ENCODE data around the gene C3orf18. TPM values are rescaled to one million over a fixed set of nuclear protein-coding genes. Genes with fewer than 3 reads are reported as not detected.
A peak's percentile ranks its signal among the peaks of the same experiment; 100 is the strongest.

Gene C3orf18
- total and polyA plus RNA-seq, 10 of the 15 experiments (the other 5 are each of a cell fraction or from before 2014, with no cell fraction given) = 0.06 to 3.2 (median 0.66) TPM

- no TSS peak for BruUV-seq (replicated peaks)
- Histone ChIP-seq H3K4me1 (ENCODE audit: control insufficient read depth, insufficient read depth, low read length) (peaks cover 13% of the 10 kb centered on the region), H3K4me2 (ENCODE audit: control insufficient read depth, insufficient read depth) (peak within 1 kb of the TSS; percentile 96), H3K27me3 (replicated peaks in 1 of 2; ENCODE audit: control insufficient read depth in 2 of 2, insufficient read depth in 2 of 2, low read length in 1 of 2) (no peaks in the 10 kb centered on the region), H3K9me3 (replicated peaks; ENCODE audit: control insufficient read depth, insufficient read depth, low read length) (no peaks in the 10 kb centered on the region), H2AFZ (ENCODE audit: control insufficient read depth, low read depth, low read length) (peak within 1 kb of the TSS; percentile 98), H3K79me2 (ENCODE audit: control insufficient read depth, insufficient read depth, low read length) (peaks cover 5% of the 10 kb centered on the region), H3K4me3 (peak within 1 kb of the TSS; percentile 81), H3K9ac (ENCODE audit: control insufficient read depth, insufficient read depth, low read length) (peak within 1 kb of the TSS; percentile 86), H3K36me3 (ENCODE audit: control insufficient read depth in 2 of 2, insufficient read depth in 2 of 2, low read length in 1 of 2) (no peaks in the 10 kb centered on the region; a peak in 2 of 4 replicates), H4K20me1 (ENCODE audit: control insufficient read depth, insufficient read depth) (no peaks in the 10 kb centered on the region), H3K27ac (ENCODE audit: control insufficient read depth, insufficient read depth) (peak within 1 kb of the TSS; percentile 91)
- FAIRE-seq (peak; percentile 86), DNase-seq (ENCODE audit: low read depth, low spot score) (peak; percentile 76), ATAC-seq (peak; percentile 84)
- ChIA-PET RAD21 (ENCODE audit: unreplicated experiment) (interaction anchor here (1.0 to 7.1 kb wide), 9 partner anchors 17 to 803 kb away, joined by 3 to 244 read pairs (median 4); partner anchors contain the start of genes CISH and MAPKAPK3), POLR2A (interaction anchor here (0.5 to 3.1 kb wide), 17 partner anchors 18 to 931 kb away, joined by 3 to 23 read pairs (median 6); partner anchors contain the start of genes CISH, CYB561D2, DCAF1 and MANF), SMC1A (ENCODE audit: uncharacterized antibody, unreplicated experiment) (interaction anchor here (1.5 to 6.5 kb wide), 6 partner anchors 21 to 50 kb away, joined by 5 to 137 read pairs (median 14); partner anchors contain the start of genes CISH and MAPKAPK3), CTCF (interaction anchor here (0.6 to 11.6 kb wide), 12 partner anchors 21 to 1711 kb away, joined by 3 to 410 read pairs (median 4); partner anchors contain the start of genes CISH and MAPKAPK3)
- in situ Hi-C loops (cut with MboI) (no loop called here), intact Hi-C loops (cut with micrococcal nuclease; ENCODE audit: unreplicated experiment) (loop anchor here (5.0 kb wide), 1 partner anchor 818 kb away; the partner anchor contains the start of gene MANF)
- under 1% methylated on average over 55 of the region's 55 CpGs for WGBS (ENCODE audit: insufficient coverage, insufficient replicate concordance, low lambda C conversion rate, missing lambda C conversion rate)
- TF ChIP-seq EED (IDR thresholded peaks at IDR 0.05; ENCODE audit: low read depth) (peak; percentile 76), DPF2 (IDR thresholded peaks at IDR 0.05) (peak; percentile 60; the same call in 1 of the 2 replicates), USF1 (IDR thresholded peaks at IDR 0.05; ENCODE audit: borderline replicate concordance, extremely low read length, insufficient read depth, low read depth, low read length) (no peak), TAF1 (IDR thresholded peaks at IDR 0.05; ENCODE audit: borderline replicate concordance, low read depth, low read length) (peak; percentile 91), TBL1XR1 (IDR thresholded peaks at IDR 0.05; ENCODE audit: low read depth, low read length) (no peak; the same call in 1 of the 2 replicates), FOXM1 (IDR thresholded peaks at IDR 0.05; ENCODE audit: low read depth, low read length) (no peak), PML (IDR thresholded peaks at IDR 0.05; ENCODE audit: low read length) (peak; percentile 95), RELB (IDR thresholded peaks at IDR 0.05; ENCODE audit: low read depth) (peak; percentile 98), NKRF (conservative IDR thresholded peaks at IDR 0.05) (peak; percentile 42; the same call in 1 of the 2 replicates), TCF7 (IDR thresholded peaks at IDR 0.05; ENCODE audit: borderline replicate concordance) (no peak), SMAD1 (IDR thresholded peaks at IDR 0.05; ENCODE audit: low read depth, partially characterized antibody) (peak; percentile 62), HSF1 (IDR thresholded peaks at IDR 0.05; ENCODE audit: low read depth, low read length) (no peak), RUNX3 (IDR thresholded peaks at IDR 0.05; ENCODE audit: low read length) (peak; percentile 45; the same call in 1 of the 2 replicates)
- TF ChIP-seq, protein P1, sequence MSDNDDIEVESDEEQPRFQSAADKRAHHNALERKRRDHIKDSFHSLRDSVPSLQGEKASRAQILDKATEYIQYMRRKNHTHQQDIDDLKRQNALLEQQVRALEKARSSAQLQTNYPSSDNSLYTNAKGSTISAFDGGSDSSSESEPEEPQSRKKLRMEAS (IDR thresholded peaks at IDR 0.05; ENCODE audit: low read depth, low read length) = no peak
These were observed 1.6 kb upstream of the C3orf18 start, which contains the start of gene HEMK1 for GRCh38 chr3:50568947-50569749. Gene HEMK1, plus strand, starts transcription at chr3:50569522. Its CDS starts 1,583 bp downstream, at chr3:50571105.
